ENCODE results near the gene FRMD3. TPM values are rescaled to one million over a fixed set of nuclear protein-coding genes. Genes with fewer than 3 reads are reported as not detected.

The FRMD3 gene
- total RNA-seq, 1 experiment from 2014 or later = 3.9 TPM

- H3K27ac ChIP-seq (ENCODE audit: low read length) = peak overlapping the region; percentile 87
- TF ChIP-seq EZH2phosphoT487 (IDR thresholded peaks at IDR 0.05; ENCODE audit: borderline replicate concordance, low read length) = no peak
- TF ChIP-seq CTCF (conservative IDR thresholded peaks at IDR 0.05; ENCODE audit: low read depth, low read length) = no peak
- no peak for TF ChIP-seq EZH2 (IDR thresholded peaks at IDR 0.05; ENCODE audit: low read length, unreplicated experiment)
- H3F3A ChIP-seq (ENCODE audit: low read length, unreplicated experiment) = no peaks in the 10 kb centered on the region
- H3K4me3 ChIP-seq (ENCODE audit: low read length) = no peak overlapping the region
- 0 out of 2 replicates have a peak overlapping the region, but pooled peaks have one; percentile 71 for H3K4me2 ChIP-seq (ENCODE audit: low read length)
- BruUV-seq (replicated peaks) = no TSS peak
- CTCF ChIA-PET = no interaction called here
- POLR2A ChIA-PET (ENCODE audit: unreplicated experiment) = no interaction called here
- H3K4me1 ChIP-seq (ENCODE audit: insufficient read depth, low read length) = peaks cover 38% of the 10 kb centered on the region
- H3K9me3 ChIP-seq (ENCODE audit: low read length) = no peaks in the 10 kb centered on the region
- H3K36me3 ChIP-seq (ENCODE audit: low read depth, low read length) = no peaks in the 10 kb centered on the region
- H2AFZ ChIP-seq (ENCODE audit: low read length) = no peak overlapping the region
- ATAC-seq (no peak), DNase-seq (no peak)
- H3K27me3 ChIP-seq (ENCODE audit: low read length) = no peaks in the 10 kb centered on the region
- H3K9ac ChIP-seq (ENCODE audit: low read length) = no peak overlapping the region
- no peaks in the 10 kb centered on the region for H3K9me2 ChIP-seq (replicated peaks; ENCODE audit: low read length)
- H3K79me2 ChIP-seq (ENCODE audit: low read length) = no peaks in the 10 kb centered on the region
- no peaks in the 10 kb centered on the region for H4K20me1 ChIP-seq (ENCODE audit: low read length)
- intact Hi-C loops (cut with micrococcal nuclease) = loop anchor here (1.0 to 2.0 kb wide), 2 partner anchors 39 to 106 kb away; partner anchors contain the start of gene FRMD3
Observed at GRCh38 chr9:83432877-83433550, 105.2 kb downstream of the FRMD3 start.

GRCh38 chr9:83432104-83432627, 106.0 kb downstream of the FRMD3 start:
- peak; percentile 95 for DNase-seq
- no TSS peak for BruUV-seq (replicated peaks)
- Histone ChIP-seq H3K27ac (ENCODE audit: low read length) (peak overlapping the region; percentile 87), H3K9me2 (replicated peaks; ENCODE audit: low read length) (no peaks in the 10 kb centered on the region), H2AFZ (ENCODE audit: low read length) (no peak overlapping the region), H3K9me3 (ENCODE audit: low read length) (no peaks in the 10 kb centered on the region), H3K4me3 (ENCODE audit: low read length) (peak overlapping the region; percentile 18; the same call in 1 of the 2 replicates), H3F3A (ENCODE audit: low read length, unreplicated experiment) (no peaks in the 10 kb centered on the region), H3K4me1 (ENCODE audit: insufficient read depth, low read length) (peaks cover 38% of the 10 kb centered on the region), H4K20me1 (ENCODE audit: low read length) (no peaks in the 10 kb centered on the region), H3K9ac (ENCODE audit: low read length) (peak overlapping the region; percentile 31), H3K4me2 (ENCODE audit: low read length) (peak overlapping the region; percentile 71), H3K27me3 (ENCODE audit: low read length) (no peaks in the 10 kb centered on the region), H3K79me2 (ENCODE audit: low read length) (no peaks in the 10 kb centered on the region), H3K36me3 (ENCODE audit: low read depth, low read length) (no peaks in the 10 kb centered on the region)
- no peak for TF ChIP-seq EZH2 (IDR thresholded peaks at IDR 0.05; ENCODE audit: low read length, unreplicated experiment)
- no peak for TF ChIP-seq CTCF (conservative IDR thresholded peaks at IDR 0.05; ENCODE audit: low read depth, low read length)
- no peak for TF ChIP-seq EZH2phosphoT487 (IDR thresholded peaks at IDR 0.05; ENCODE audit: borderline replicate concordance, low read length)
- POLR2A ChIA-PET (ENCODE audit: unreplicated experiment) = no interaction called here
- CTCF ChIA-PET = no interaction called here
- ATAC-seq = peak; percentile 86
- intact Hi-C loops (cut with micrococcal nuclease) = loop anchor here (1.0 to 2.0 kb wide), 2 partner anchors 40 to 107 kb away; partner anchors contain the start of gene FRMD3
